ENCODE results near the gene NAP1L4. TPM values are rescaled to one million over a fixed set of nuclear protein-coding genes. Genes with fewer than 3 reads are reported as not detected.

Gene NAP1L4
- total RNA-seq, 1 experiment from 2014 or later = 184 TPM

- no peak overlapping the region for H3K27ac ChIP-seq (ENCODE audit: low read depth, low read length, poor library complexity, severe bottlenecking)
- H3K36me3 ChIP-seq (ENCODE audit: insufficient read depth, low read length, poor library complexity, severe bottlenecking) = no peaks in the 10 kb centered on the region
- no peaks in the 10 kb centered on the region for H3K9me3 ChIP-seq (ENCODE audit: low read depth, low read length, poor library complexity, severe bottlenecking)
- TF ChIP-seq, protein P1, sequence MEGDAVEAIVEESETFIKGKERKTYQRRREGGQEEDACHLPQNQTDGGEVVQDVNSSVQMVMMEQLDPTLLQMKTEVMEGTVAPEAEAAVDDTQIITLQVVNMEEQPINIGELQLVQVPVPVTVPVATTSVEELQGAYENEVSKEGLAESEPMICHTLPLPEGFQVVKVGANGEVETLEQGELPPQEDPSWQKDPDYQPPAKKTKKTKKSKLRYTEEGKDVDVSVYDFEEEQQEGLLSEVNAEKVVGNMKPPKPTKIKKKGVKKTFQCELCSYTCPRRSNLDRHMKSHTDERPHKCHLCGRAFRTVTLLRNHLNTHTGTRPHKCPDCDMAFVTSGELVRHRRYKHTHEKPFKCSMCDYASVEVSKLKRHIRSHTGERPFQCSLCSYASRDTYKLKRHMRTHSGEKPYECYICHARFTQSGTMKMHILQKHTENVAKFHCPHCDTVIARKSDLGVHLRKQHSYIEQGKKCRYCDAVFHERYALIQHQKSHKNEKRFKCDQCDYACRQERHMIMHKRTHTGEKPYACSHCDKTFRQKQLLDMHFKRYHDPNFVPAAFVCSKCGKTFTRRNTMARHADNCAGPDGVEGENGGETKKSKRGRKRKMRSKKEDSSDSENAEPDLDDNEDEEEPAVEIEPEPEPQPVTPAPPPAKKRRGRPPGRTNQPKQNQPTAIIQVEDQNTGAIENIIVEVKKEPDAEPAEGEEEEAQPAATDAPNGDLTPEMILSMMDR (conservative IDR thresholded peaks at IDR 0.05; ENCODE audit: low read depth, low read length) = no peak
- no peak for TF ChIP-seq EZH2 (IDR thresholded peaks at IDR 0.05; ENCODE audit: borderline replicate concordance, low read depth, low read length, poor library complexity, severe bottlenecking)
- POLR2A ChIA-PET (ENCODE audit: low non-redundant PET) = no interaction called here
- no peaks in the 10 kb centered on the region for H3K27me3 ChIP-seq (replicated peaks; ENCODE audit: insufficient read depth, low read depth, low read length, poor library complexity)
- CTCF ChIA-PET = no interaction called here
- DNase-seq (ENCODE audit: low spot score) = no peak
- no peak overlapping the region for H3K4me3 ChIP-seq (ENCODE audit: low read depth, low read length, poor library complexity, severe bottlenecking)
- H3K4me1 ChIP-seq (ENCODE audit: insufficient read depth, low read length, poor library complexity, severe bottlenecking) = peaks cover 6% of the 10 kb centered on the region
- intact Hi-C loops (cut with micrococcal nuclease; ENCODE audit: unreplicated experiment) = no loop called here
- BruUV-seq (replicated peaks) = no TSS peak
These were observed 76.7 kb downstream of the NAP1L4 start for GRCh38 chr11:2915473-2915872.

DNA sequence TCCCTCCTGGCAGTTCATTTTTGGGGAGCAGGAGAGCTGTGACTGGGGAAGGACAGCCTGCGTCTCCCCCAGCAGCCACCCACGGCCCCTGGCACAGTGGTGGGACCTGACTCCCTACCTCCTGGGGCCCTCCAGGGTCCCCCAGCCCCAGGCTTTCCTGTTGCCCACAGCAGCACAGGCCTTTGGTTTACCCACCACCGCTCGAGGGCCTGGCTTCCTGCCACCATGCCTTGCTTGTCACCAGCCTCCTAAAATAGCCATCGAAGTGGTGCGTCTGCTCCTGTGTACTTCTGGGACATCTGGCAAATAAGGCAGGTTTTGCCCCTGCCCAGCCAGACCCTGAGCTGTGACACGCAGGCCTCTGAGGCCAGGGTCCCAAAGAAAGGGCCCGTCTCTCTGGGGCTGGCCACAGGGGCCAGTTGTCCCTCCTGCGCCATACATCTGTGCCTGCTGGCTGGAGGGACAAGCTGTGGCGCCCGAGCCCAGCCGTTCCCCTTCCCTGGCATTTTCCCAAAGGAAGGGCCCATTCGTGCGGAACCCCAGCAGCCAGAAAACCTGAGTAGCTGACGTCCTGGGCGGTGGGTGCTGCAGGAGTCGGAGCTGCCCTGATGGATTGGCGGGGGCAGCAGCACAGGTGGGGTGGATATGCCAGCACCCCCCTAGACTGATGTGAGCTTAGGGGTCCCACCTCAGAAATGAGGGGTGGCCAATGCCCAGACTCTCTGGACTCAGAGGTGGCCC lies 77.5 kb downstream of the NAP1L4 start:
- Histone ChIP-seq H3K27me3 (replicated peaks; ENCODE audit: insufficient read depth, low read depth, low read length, poor library complexity) (no peaks in the 10 kb centered on the region), H3K4me3 (ENCODE audit: low read depth, low read length, poor library complexity, severe bottlenecking) (no peak overlapping the region), H3K4me1 (ENCODE audit: insufficient read depth, low read length, poor library complexity, severe bottlenecking) (peaks cover 6% of the 10 kb centered on the region), H3K27ac (ENCODE audit: low read depth, low read length, poor library complexity, severe bottlenecking) (no peak overlapping the region), H3K9me3 (ENCODE audit: low read depth, low read length, poor library complexity, severe bottlenecking) (no peaks in the 10 kb centered on the region), H3K36me3 (ENCODE audit: insufficient read depth, low read length, poor library complexity, severe bottlenecking) (no peaks in the 10 kb centered on the region)
- ChIA-PET CTCF (no interaction called here), POLR2A (ENCODE audit: low non-redundant PET) (no interaction called here)
- TF ChIP-seq, protein P1 (conservative IDR thresholded peaks at IDR 0.05; ENCODE audit: low read depth, low read length) = no peak
- TF ChIP-seq EZH2 (IDR thresholded peaks at IDR 0.05; ENCODE audit: borderline replicate concordance, low read depth, low read length, poor library complexity, severe bottlenecking) = no peak
- intact Hi-C loops (cut with micrococcal nuclease; ENCODE audit: unreplicated experiment) = no loop called here
- BruUV-seq (replicated peaks) = no TSS peak
- no peak for DNase-seq (ENCODE audit: low spot score)

GRCh38 chr11:2913776-2914175 lies 78.4 kb downstream of the NAP1L4 start:
- H3K4me3 ChIP-seq (ENCODE audit: low read depth, low read length, poor library complexity, severe bottlenecking) = no peak overlapping the region
- peaks cover 6% of the 10 kb centered on the region for H3K4me1 ChIP-seq (ENCODE audit: insufficient read depth, low read length, poor library complexity, severe bottlenecking)
- no peaks in the 10 kb centered on the region for H3K9me3 ChIP-seq (ENCODE audit: low read depth, low read length, poor library complexity, severe bottlenecking)
- H3K36me3 ChIP-seq (ENCODE audit: insufficient read depth, low read length, poor library complexity, severe bottlenecking) = no peaks in the 10 kb centered on the region
- no peak for DNase-seq (ENCODE audit: low spot score)
- no peak overlapping the region for H3K27ac ChIP-seq (ENCODE audit: low read depth, low read length, poor library complexity, severe bottlenecking)
- intact Hi-C loops (cut with micrococcal nuclease; ENCODE audit: unreplicated experiment) = no loop called here
- no peak for TF ChIP-seq EZH2 (IDR thresholded peaks at IDR 0.05; ENCODE audit: borderline replicate concordance, low read depth, low read length, poor library complexity, severe bottlenecking)
- TF ChIP-seq, protein P1 (conservative IDR thresholded peaks at IDR 0.05; ENCODE audit: low read depth, low read length) = no peak
- ChIA-PET CTCF (no interaction called here), POLR2A (ENCODE audit: low non-redundant PET) (no interaction called here)
- H3K27me3 ChIP-seq (replicated peaks; ENCODE audit: insufficient read depth, low read depth, low read length, poor library complexity) = no peaks in the 10 kb centered on the region
- no TSS peak for BruUV-seq (replicated peaks)
